NT2/D1 (cell line): Measurements from ENCODE around the gene SPATA12.

Source experiments
- SUZ12 ChIP-seq: IDR thresholded peaks from 2 replicates; pipeline ENCODE4 v1.6.1; 2011; ENCODE audit not compliant: insufficient read length, insufficient read depth; ENCODE audit errors: extremely low read depth
- YY1 ChIP-seq: IDR thresholded peaks from 2 replicates; pipeline ENCODE4 v1.6.1; 2011; ENCODE audit not compliant: insufficient read length, insufficient read depth
- ZNF274 ChIP-seq: IDR thresholded peaks from 2 replicates; pipeline ENCODE4 v1.6.1; 2011; ENCODE audit warnings: mild to moderate bottlenecking, low read depth, low read length

DNA sequence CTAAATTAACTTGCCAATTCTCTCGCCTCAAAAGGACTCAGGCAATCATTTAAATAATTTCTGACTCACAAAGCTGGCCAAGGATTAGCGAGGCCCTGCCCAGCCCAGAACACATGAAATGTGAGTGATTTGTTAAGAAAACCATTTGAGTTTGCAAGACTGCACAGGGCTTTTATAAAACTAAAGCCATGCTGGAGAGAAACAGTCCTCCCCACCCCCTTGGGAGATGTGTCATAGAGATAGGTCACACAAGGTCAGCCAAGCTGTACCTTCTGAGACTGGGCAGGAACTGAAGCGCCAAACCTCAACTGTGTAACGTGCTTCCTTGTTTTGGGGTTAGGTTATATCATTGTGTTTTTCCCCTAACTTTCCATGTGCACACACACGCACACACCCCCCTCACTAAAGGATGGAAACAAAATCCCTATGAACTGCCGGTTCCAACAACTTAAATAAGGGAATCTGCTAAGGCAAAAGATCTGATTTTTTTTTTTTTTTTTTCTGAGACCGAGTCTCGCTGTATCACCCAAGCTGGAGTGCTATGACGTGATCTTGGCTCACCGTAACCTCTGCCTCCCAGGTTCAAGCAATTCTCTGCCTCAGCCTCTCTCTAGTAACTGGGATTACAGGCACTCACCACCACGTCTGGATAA, 8.1 kb downstream of the SPATA12 start:
- TF ChIP-seq YY1 (no peak), ZNF274 (no peak), SUZ12 (no peak)
